ENCODE measurements around the gene CARS2. TPM values are rescaled to one million over a fixed set of nuclear protein-coding genes. Genes with fewer than 3 reads are reported as not detected.

Gene CARS2
- total and polyA plus RNA-seq, 2 donors (not counting 3 experiments of a cell fraction or from before 2014, with no cell fraction given) = 42.0 to 51.2 TPM

DNA sequence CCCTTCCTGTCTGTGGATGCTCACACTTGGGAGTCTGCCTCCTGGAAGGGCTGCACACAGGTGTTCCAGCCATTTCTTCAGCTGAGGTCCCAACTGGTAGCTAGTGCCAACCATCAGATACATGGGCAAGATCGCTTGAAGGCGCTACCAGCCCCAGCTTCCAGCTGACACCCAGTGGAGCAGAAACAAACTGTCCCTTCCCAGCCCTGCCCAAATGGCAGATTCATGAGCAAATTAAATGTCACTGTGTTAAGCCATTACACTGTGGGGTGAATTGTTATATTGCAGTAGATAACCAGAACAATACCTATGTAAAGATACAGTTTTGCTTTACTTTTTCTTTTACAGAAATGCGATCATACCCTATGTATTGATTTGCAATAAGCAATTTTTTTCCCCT is 25.2 kb upstream of the CARS2 start:
- no peak for TF ChIP-seq FOS (IDR thresholded peaks at IDR 0.05; ENCODE audit: borderline replicate concordance, insufficient read depth, low read length)
- TF ChIP-seq, protein P1, sequence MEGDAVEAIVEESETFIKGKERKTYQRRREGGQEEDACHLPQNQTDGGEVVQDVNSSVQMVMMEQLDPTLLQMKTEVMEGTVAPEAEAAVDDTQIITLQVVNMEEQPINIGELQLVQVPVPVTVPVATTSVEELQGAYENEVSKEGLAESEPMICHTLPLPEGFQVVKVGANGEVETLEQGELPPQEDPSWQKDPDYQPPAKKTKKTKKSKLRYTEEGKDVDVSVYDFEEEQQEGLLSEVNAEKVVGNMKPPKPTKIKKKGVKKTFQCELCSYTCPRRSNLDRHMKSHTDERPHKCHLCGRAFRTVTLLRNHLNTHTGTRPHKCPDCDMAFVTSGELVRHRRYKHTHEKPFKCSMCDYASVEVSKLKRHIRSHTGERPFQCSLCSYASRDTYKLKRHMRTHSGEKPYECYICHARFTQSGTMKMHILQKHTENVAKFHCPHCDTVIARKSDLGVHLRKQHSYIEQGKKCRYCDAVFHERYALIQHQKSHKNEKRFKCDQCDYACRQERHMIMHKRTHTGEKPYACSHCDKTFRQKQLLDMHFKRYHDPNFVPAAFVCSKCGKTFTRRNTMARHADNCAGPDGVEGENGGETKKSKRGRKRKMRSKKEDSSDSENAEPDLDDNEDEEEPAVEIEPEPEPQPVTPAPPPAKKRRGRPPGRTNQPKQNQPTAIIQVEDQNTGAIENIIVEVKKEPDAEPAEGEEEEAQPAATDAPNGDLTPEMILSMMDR (IDR thresholded peaks at IDR 0.05; ENCODE audit: extremely low read depth in 1 of 2, insufficient read depth in 1 of 2, low read depth in 1 of 2, low read length in 2 of 2) = no peak
- no peak for TF ChIP-seq POLR2AphosphoS5 (IDR thresholded peaks at IDR 0.05; ENCODE audit: insufficient read depth, low read depth, low read length)
- TF ChIP-seq GATA2 (IDR thresholded peaks at IDR 0.05; ENCODE audit: insufficient read depth, insufficient read length, low read depth, low read length) = no peak
- TF ChIP-seq, protein P2, sequence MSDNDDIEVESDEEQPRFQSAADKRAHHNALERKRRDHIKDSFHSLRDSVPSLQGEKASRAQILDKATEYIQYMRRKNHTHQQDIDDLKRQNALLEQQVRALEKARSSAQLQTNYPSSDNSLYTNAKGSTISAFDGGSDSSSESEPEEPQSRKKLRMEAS (IDR thresholded peaks at IDR 0.05; ENCODE audit: insufficient read depth, insufficient read length) = no peak
- no peak for TF ChIP-seq JUN (IDR thresholded peaks at IDR 0.05; ENCODE audit: borderline replicate concordance, insufficient read depth, insufficient read length, low read depth)
- TF ChIP-seq POLR2A (IDR thresholded peaks at IDR 0.05; ENCODE audit: low read depth, low read length) = no peak
- Histone ChIP-seq H4K20me1 (replicated peaks; ENCODE audit: control insufficient read depth, extremely low read depth, insufficient read depth, low read length) (no peaks in the 10 kb centered on the region), H3K4me2 (ENCODE audit: insufficient read depth, low read length) (no peak overlapping the region), H3K4me3 (replicated peaks in 1 of 3; ENCODE audit: insufficient read depth in 1 of 3, low read depth in 1 of 3, low read length in 3 of 3) (no peak overlapping the region), H3K27ac (ENCODE audit: insufficient read depth, low read depth, low read length) (no peak overlapping the region), H3K36me3 (ENCODE audit: control insufficient read depth in 2 of 2, extremely low read depth in 1 of 2, insufficient read depth in 2 of 2, low read length in 2 of 2) (no peaks in the 10 kb centered on the region), H3K9ac (replicated peaks; ENCODE audit: extremely low read depth, insufficient read depth, low read length) (no peak overlapping the region), H3K27me3 (ENCODE audit: control insufficient read depth in 2 of 2, insufficient read depth in 2 of 2, low read length in 2 of 2) (no peaks in the 10 kb centered on the region), H3K9me1 (replicated peaks; ENCODE audit: control insufficient read depth, extremely low read depth, insufficient read depth, low read length) (no peaks in the 10 kb centered on the region), H3K79me2 (ENCODE audit: control insufficient read depth, insufficient read depth, low read length) (no peaks in the 10 kb centered on the region), H2AFZ (ENCODE audit: low read depth, low read length) (no peak overlapping the region), H3K9me3 (replicated peaks; ENCODE audit: control insufficient read depth, insufficient read depth, low read length) (no peaks in the 10 kb centered on the region), H3K4me1 (ENCODE audit: control insufficient read depth, extremely low read depth, insufficient read depth, low read length) (no peaks in the 10 kb centered on the region)
- BruUV-seq (replicated peaks) = no TSS peak
- ChIA-PET POLR2A (no interaction called here), CTCF (no interaction called here)
- DNase-seq (ENCODE audit: low read depth, low spot score) (no peak), FAIRE-seq (no peak)
- intact Hi-C loops (cut with micrococcal nuclease) (no loop called here), dilution Hi-C loops (cut with MboI; ENCODE audit: extremely low pct_ligation_motif_present, low sequenced_read_pairs) (no loop called here)
